ENCODE data around the gene IPO13. TPM values are rescaled to one million over a fixed set of nuclear protein-coding genes. Genes with fewer than 3 reads are reported as not detected.
A peak's percentile ranks its signal among the peaks of the same experiment; 100 is the strongest.

IPO13 gene
- total and polyA plus RNA-seq, 2 donors (not counting 1 experiment from before 2014, with no cell fraction given) = 12.8 to 18.5 TPM

GRCh38 chr1:43994794-43995790, 48.3 kb downstream of the IPO13 start:
- DNase-seq (ENCODE audit: low read depth in 2 of 2) = no peak

DNA sequence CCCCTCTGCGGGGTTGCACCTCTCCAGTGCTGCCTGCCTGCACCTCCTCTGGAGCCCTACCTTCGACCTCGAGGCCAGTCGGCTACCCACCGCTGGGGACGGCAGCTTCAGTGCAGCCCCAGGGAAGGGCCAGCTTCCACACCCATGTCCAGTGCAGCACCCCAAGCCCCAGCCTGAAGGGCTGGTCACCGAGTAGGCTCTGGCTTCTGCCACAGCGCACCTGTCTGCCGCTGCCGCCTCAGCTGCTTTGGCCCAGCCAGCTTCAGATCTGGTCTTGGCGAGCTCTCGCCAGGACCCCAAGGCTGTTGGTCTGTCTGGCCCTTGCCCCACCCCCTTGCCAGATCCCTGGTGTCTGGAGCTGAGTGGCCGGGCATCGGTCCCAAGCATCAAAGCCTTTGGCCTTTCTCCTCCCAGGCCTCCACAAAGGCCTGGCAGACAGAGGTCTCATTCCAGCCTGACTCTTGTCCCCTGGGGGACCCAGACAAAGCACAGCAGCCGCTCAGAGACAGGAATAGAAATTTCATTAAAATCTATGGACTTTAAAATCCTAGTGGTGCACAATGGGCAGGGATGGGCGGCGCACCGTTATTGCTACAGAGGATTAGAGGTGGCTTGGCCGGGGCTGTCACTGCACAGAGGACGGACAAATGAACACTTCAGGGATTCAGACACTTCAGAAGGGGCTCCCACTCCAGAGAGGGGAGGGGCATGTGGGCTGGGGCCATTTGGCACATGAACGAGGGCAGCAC, 49.4 kb downstream of the IPO13 start:
- Histone ChIP-seq H3K27ac (ENCODE audit: insufficient read depth, low read length) (no peak overlapping the region), H3K4me3 (replicated peaks in 1 of 4; ENCODE audit: control extremely low read depth in 1 of 4, insufficient read depth in 1 of 4, low read depth in 3 of 4, low read length in 4 of 4) (no peak overlapping the region), H2AFZ (ENCODE audit: low read length) (no peak overlapping the region), H3K79me2 (ENCODE audit: control insufficient read depth, insufficient read depth, low read length) (no peaks in the 10 kb centered on the region), H3K27me3 (ENCODE audit: control insufficient read depth, insufficient read depth, low read length) (no peaks in the 10 kb centered on the region), H3K4me1 (ENCODE audit: control insufficient read depth, extremely low read depth, insufficient read depth, low read length) (no peaks in the 10 kb centered on the region), H3K9ac (ENCODE audit: insufficient read depth, low read length) (no peak overlapping the region), H4K20me1 (ENCODE audit: control insufficient read depth, extremely low read depth, insufficient read depth, low read length) (no peaks in the 10 kb centered on the region), H3K36me3 (ENCODE audit: control insufficient read depth, insufficient read depth, low read length) (no peaks in the 10 kb centered on the region), H3K4me2 (ENCODE audit: extremely low read depth, insufficient read depth, low read length) (no peak overlapping the region), H3K9me3 (ENCODE audit: control insufficient read depth, insufficient read depth, low read depth, low read length) (no peaks in the 10 kb centered on the region)
- TF ChIP-seq EZH2 (IDR thresholded peaks at IDR 0.05; ENCODE audit: low read length, missing control alignments) = no peak
- no peak for TF ChIP-seq CTCF (conservative IDR thresholded peaks at IDR 0.05 in 1 of 2, IDR thresholded peaks at IDR 0.05 in 1 of 2; ENCODE audit: low read depth in 1 of 2, low read length in 2 of 2)
- no peak for DNase-seq (ENCODE audit: low read depth in 2 of 2)

More at GRCh38 chr1:43994794-43995790, 48.3 kb downstream of the IPO13 start:
- Histone ChIP-seq H3K27me3 (ENCODE audit: control insufficient read depth, insufficient read depth, low read length) (no peaks in the 10 kb centered on the region), H3K4me1 (ENCODE audit: control insufficient read depth, extremely low read depth, insufficient read depth, low read length) (peaks cover 3% of the 10 kb centered on the region), H3K9ac (ENCODE audit: insufficient read depth, low read length) (no peak overlapping the region), H3K36me3 (ENCODE audit: control insufficient read depth, insufficient read depth, low read length) (no peaks in the 10 kb centered on the region), H3K27ac (ENCODE audit: insufficient read depth, low read length) (no peak overlapping the region), H3K9me3 (ENCODE audit: control insufficient read depth, insufficient read depth, low read depth, low read length) (no peaks in the 10 kb centered on the region), H2AFZ (ENCODE audit: low read length) (no peak overlapping the region), H3K4me2 (ENCODE audit: extremely low read depth, insufficient read depth, low read length) (no peak overlapping the region), H4K20me1 (ENCODE audit: control insufficient read depth, extremely low read depth, insufficient read depth, low read length) (no peaks in the 10 kb centered on the region), H3K4me3 (replicated peaks in 1 of 4; ENCODE audit: control extremely low read depth in 1 of 4, insufficient read depth in 1 of 4, low read depth in 3 of 4, low read length in 4 of 4) (no peak overlapping the region), H3K79me2 (ENCODE audit: control insufficient read depth, insufficient read depth, low read length) (no peaks in the 10 kb centered on the region)
- TF ChIP-seq CTCF (conservative IDR thresholded peaks at IDR 0.05 in 1 of 2, IDR thresholded peaks at IDR 0.05 in 1 of 2; ENCODE audit: low read depth in 1 of 2, low read length in 2 of 2) (peak in 1 of 2 donors; percentile 33), EZH2 (IDR thresholded peaks at IDR 0.05; ENCODE audit: low read length, missing control alignments) (no peak)

DNA sequence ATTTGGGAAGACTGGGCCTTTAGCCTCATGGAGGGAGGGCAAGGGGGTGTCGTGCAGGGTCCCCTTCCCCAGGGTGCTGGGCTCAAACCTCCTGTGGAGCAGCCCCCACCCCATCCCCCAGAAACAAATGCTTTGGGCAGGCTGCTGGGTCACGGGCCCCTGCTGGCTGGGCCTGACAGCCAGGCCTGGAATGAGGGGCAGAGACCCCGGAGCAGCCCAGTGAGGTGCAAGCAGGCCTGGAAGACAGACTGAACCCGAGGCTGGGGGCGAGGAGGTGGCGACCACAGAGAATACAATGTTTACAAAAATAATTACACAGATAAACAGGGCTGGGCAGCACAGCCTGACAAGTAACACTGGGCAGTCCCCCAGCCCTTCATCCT, 50.0 kb downstream of the IPO13 start:
- Histone ChIP-seq H3K27me3 (ENCODE audit: control insufficient read depth, insufficient read depth, low read length) (no peaks in the 10 kb centered on the region), H3K27ac (ENCODE audit: insufficient read depth, low read length) (no peak overlapping the region), H3K4me1 (ENCODE audit: control insufficient read depth, extremely low read depth, insufficient read depth, low read length) (no peaks in the 10 kb centered on the region), H4K20me1 (ENCODE audit: control insufficient read depth, extremely low read depth, insufficient read depth, low read length) (no peaks in the 10 kb centered on the region), H3K36me3 (ENCODE audit: control insufficient read depth, insufficient read depth, low read length) (no peaks in the 10 kb centered on the region), H3K9ac (ENCODE audit: insufficient read depth, low read length) (no peak overlapping the region), H3K79me2 (ENCODE audit: control insufficient read depth, insufficient read depth, low read length) (no peaks in the 10 kb centered on the region), H3K4me3 (replicated peaks in 1 of 4; ENCODE audit: control extremely low read depth in 1 of 4, insufficient read depth in 1 of 4, low read depth in 3 of 4, low read length in 4 of 4) (no peak overlapping the region), H3K9me3 (ENCODE audit: control insufficient read depth, insufficient read depth, low read depth, low read length) (no peaks in the 10 kb centered on the region), H2AFZ (ENCODE audit: low read length) (no peak overlapping the region), H3K4me2 (ENCODE audit: extremely low read depth, insufficient read depth, low read length) (no peak overlapping the region)
- no peak for DNase-seq (ENCODE audit: low read depth in 2 of 2)
- TF ChIP-seq CTCF (conservative IDR thresholded peaks at IDR 0.05 in 1 of 2, IDR thresholded peaks at IDR 0.05 in 1 of 2; ENCODE audit: low read depth in 1 of 2, low read length in 2 of 2) = no peak
- no peak for TF ChIP-seq EZH2 (IDR thresholded peaks at IDR 0.05; ENCODE audit: low read length, missing control alignments)
